Activated CD8-positive, alpha-beta T cell treated with anti-CD3 and anti-CD28 coated beads for 36 hours (primary cell): Measurements from ENCODE around the gene MCAM. TPM values are rescaled to one million over a fixed set of nuclear protein-coding genes. Genes with fewer than 3 reads are reported as not detected.

ENCODE experiments used
- ATAC-seq: fragments of 200-7000 bp; cut with Tn5 transposase; one replicate; pipeline ENCODE4 v1.10.0; 2021; ENCODE audit warnings: mild to moderate bottlenecking, moderate library complexity
- CTCF ChIA-PET: fragments of 350-600 bp; sonication (Branson Sonifier 250); formaldehyde crosslinking; loops from one replicate; lab custom pipeline; 2021; ENCODE audit warnings: antibody characterized with exemption; lab: Charles Lee
- POLR2A ChIA-PET: fragments of 350-600 bp; sonication (Branson Sonifier 250); formaldehyde crosslinking; loops from one replicate; lab custom pipeline; 2021; ENCODE audit warnings: antibody characterized with exemption; lab: Charles Lee
- DNase-seq: peaks from one replicate; pipeline ENCODE4 v3.0.0-alpha.2; 2020
- H3K27ac Mint-ChIP-seq: one replicate; pipeline ENCODE4 v1.8.0; 2021; ENCODE audit warnings: mild to moderate bottlenecking, mixed read lengths
- H3K27me3 Mint-ChIP-seq: one replicate; pipeline ENCODE4 v1.8.0; 2021; ENCODE audit warnings: mixed read lengths
- H3K36me3 Mint-ChIP-seq: one replicate; pipeline ENCODE4 v1.8.0; 2021; ENCODE audit warnings: low read depth, mixed read lengths
- H3K4me1 Mint-ChIP-seq: one replicate; pipeline ENCODE4 v1.8.0; 2021; ENCODE audit warnings: low read depth, mixed read lengths
- H3K4me3 Mint-ChIP-seq: one replicate; pipeline ENCODE4 v1.8.0; 2021; ENCODE audit warnings: mild to moderate bottlenecking, moderate library complexity, mixed read lengths
- H3K9me3 Mint-ChIP-seq: one replicate; pipeline ENCODE4 v1.8.0; 2021; ENCODE audit warnings: mixed read lengths
- CTCF ChIP-seq: fragments of 200-600 bp; IDR thresholded peaks from one replicate; pipeline ENCODE4 v1.8.0; 2022; ENCODE audit warnings: antibody characterized with exemption, mild to moderate bottlenecking
- intact Hi-C: fragments of 100-400 bp; cut with micrococcal nuclease; formaldehyde crosslinking; loops from one replicate; pipeline ENCODE4 v1.10.0; 2022
- total RNA-seq, 2 experiments: library from RNA; stranded (reverse); gene quantifications; one replicate each; pipeline ENCODE4 v1.2.3, GENCODE V29; 2021

MCAM gene
- total RNA-seq, 2 experiments from 2014 or later = 8.0 to 8.3 TPM

DNA sequence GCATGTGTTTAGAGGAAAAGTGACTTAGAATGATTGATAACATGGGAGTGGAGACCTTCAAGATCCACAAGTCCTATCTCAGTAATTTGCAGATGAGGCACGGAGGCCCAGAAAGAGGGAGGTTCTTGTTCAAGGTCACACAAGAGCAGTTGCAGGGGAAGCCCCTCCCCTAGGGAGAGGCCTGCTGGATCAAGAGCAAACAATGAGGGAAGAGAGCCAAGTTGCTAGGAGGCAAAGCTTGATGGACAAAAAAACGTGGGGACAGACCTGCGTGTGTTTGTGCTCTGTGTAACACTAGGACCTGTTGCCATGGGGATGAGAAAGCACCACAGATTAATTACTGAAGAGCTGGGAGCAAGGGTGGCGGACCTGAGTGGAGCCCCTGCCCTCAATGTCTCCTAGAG is 35.9 kb upstream of the MCAM start:
- CTCF ChIA-PET = interaction anchor here (0.7 to 3.0 kb wide), 7 partner anchors 9 to 181 kb away, joined by 3 to 11 read pairs (median 3); partner anchors contain the start of genes C1QTNF5 and USP2
- Mint-ChIP-seq H3K27ac (no peak overlapping the region), H3K4me1 (peaks cover 11% of the 10 kb centered on the region), H3K9me3 (no peaks in the 10 kb centered on the region), H3K4me3 (no peak overlapping the region), H3K36me3 (no peaks in the 10 kb centered on the region), H3K27me3 (peaks cover 23% of the 10 kb centered on the region)
- POLR2A ChIA-PET = no interaction called here
- ATAC-seq (no peak), DNase-seq (no peak)
- no peak for TF ChIP-seq CTCF
- intact Hi-C loops = no loop called here

- no peak for DNase-seq
- H3K4me1 Mint-ChIP-seq = peaks cover 8% of the 10 kb centered on the region
- H3K9me3 Mint-ChIP-seq = no peaks in the 10 kb centered on the region
- ATAC-seq = no peak
- H3K27ac Mint-ChIP-seq = no peak overlapping the region
- ChIA-PET POLR2A (interaction anchor here (0.9 to 1.3 kb wide), 2 partner anchors 14 to 379 kb away, joined by 3 to 4 read pairs; no protein-coding TSS in a partner anchor), CTCF (interaction anchor here (0.6 to 3.0 kb wide), 2 partner anchors 11 to 13 kb away, joined by 3 to 11 read pairs; partner anchors contain the start of gene C1QTNF5)
- peaks cover 22% of the 10 kb centered on the region for H3K27me3 Mint-ChIP-seq
- H3K4me3 Mint-ChIP-seq = no peak overlapping the region
- TF ChIP-seq CTCF = no peak
- intact Hi-C loops = no loop called here
- H3K36me3 Mint-ChIP-seq = no peaks in the 10 kb centered on the region
These were observed 34.3 kb upstream of the MCAM start for GRCh38 chr11:119351232-119351631.

DNA sequence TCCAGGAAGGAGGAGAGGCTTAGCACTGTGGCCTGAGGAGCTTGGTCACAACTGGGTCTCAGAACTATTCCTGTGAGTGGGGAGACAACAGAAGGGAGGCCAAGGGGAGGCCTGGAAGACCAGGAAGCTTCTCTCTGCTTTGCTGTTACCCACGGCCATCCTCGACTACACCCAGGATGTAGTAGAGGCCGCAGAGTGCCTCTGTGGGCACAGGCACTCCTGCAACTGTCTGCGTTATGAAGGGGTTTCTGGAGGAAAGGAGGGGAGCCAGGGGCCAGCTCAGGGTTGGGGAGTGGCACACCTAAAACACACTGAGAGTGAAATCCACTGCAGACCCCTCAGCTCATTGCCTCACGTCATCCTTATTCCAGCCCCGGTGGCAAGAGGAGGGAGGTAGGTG is 33.4 kb upstream of the MCAM start:
- H3K27ac Mint-ChIP-seq = peak overlapping the region; percentile 55
- no peaks in the 10 kb centered on the region for H3K9me3 Mint-ChIP-seq
- H3K27me3 Mint-ChIP-seq = peaks cover 20% of the 10 kb centered on the region
- ChIA-PET CTCF (interaction anchor here (0.8 kb wide), 1 partner anchor 32 kb away, joined by 3 read pairs; no protein-coding TSS in a partner anchor), POLR2A (interaction anchor here (1.0 to 1.3 kb wide), 2 partner anchors 13 to 15 kb away, joined by 4 to 6 read pairs; no protein-coding TSS in a partner anchor)
- ATAC-seq (peak; percentile 24), DNase-seq (no peak)
- intact Hi-C loops = no loop called here
- no peaks in the 10 kb centered on the region for H3K36me3 Mint-ChIP-seq
- H3K4me3 Mint-ChIP-seq = no peak overlapping the region
- no peak for TF ChIP-seq CTCF
- peaks cover 6% of the 10 kb centered on the region for H3K4me1 Mint-ChIP-seq

DNA sequence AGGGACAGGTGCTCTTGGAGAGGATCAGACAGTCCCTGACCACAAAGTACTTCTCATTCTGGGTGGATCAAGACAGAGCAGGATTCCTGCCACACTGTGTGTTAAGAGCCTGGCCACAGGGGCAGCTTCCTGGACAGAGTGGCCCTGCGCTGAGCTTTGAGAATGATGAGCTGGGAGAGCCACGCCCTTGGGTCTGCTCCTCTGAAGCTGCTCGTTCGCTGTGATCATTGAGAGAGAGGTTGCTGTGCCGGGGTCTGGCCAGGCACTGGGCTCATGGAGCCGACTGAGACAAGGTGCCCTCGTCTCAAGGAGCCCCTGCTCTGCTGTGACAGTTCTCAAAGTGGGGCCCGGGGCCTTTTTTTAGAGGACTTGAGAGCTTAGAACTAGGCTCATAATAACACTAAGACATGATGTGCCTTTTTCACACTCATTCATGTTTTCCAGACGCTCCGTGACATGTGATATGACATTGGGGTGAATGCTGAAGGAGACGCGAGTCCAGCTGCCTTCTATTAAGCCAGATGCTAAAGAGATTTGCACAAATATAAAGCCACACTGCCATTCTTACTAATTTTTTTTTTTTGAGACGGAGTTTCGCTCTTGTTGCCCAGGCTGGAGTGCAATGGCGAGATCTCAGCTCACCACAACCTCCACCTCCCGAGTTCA is 31.1 kb upstream of the MCAM start:
- Mint-ChIP-seq H3K27ac (no peak overlapping the region), H3K36me3 (no peaks in the 10 kb centered on the region), H3K9me3 (no peaks in the 10 kb centered on the region), H3K4me1 (peaks cover 6% of the 10 kb centered on the region), H3K27me3 (peaks cover 18% of the 10 kb centered on the region), H3K4me3 (no peak overlapping the region)
- ATAC-seq (no peak), DNase-seq (no peak)
- POLR2A ChIA-PET = interaction anchor here (0.7 to 1.3 kb wide), 2 partner anchors 10 to 14 kb away, joined by 3 read pairs; no protein-coding TSS in a partner anchor
- CTCF ChIA-PET = interaction anchor here (1.0 to 4.9 kb wide), 5 partner anchors 8 to 34 kb away, joined by 3 to 37 read pairs (median 5); no protein-coding TSS in a partner anchor
- TF ChIP-seq CTCF = no peak
- intact Hi-C loops = no loop called here

DNA sequence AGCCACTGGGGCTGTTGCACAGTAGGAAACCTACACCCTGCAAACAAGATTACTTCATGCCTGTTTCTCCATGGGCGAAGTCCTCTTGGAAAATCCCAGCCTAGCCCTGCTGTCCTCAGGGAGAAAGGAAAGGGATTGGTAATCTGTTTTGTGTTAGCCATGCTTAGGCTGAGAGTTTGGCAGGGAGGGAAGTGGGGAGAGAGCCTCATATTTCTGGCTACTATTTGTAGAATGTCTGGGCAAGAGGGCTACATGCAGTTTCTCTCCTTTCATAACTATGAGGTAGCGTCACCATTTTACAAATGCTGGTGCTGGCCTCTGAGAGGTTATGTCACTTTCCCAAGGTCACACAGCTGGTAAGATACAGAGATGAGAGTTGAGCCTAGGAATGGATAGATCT is 30.3 kb upstream of the MCAM start:
- ChIA-PET CTCF (interaction anchor here (1.3 to 4.9 kb wide), 4 partner anchors 9 to 35 kb away, joined by 3 to 37 read pairs (median 12); no protein-coding TSS in a partner anchor), POLR2A (no interaction called here)
- no peak for TF ChIP-seq CTCF
- Mint-ChIP-seq H3K9me3 (no peaks in the 10 kb centered on the region), H3K27ac (no peak overlapping the region), H3K36me3 (no peaks in the 10 kb centered on the region), H3K4me1 (peaks cover 6% of the 10 kb centered on the region), H3K27me3 (peaks cover 18% of the 10 kb centered on the region), H3K4me3 (no peak overlapping the region)
- no peak for ATAC-seq
- intact Hi-C loops = no loop called here
- DNase-seq = no peak
